Activated CD4-positive, alpha-beta T cell treated with anti-CD3 and anti-CD28 coated beads, Interleukin-2, amount 50 U/mL, for 1 hour (primary cell): ENCODE measurements around the gene PRKN.
"Not testable (repeated sequence)": the region's sequence is repeated elsewhere in the genome, so short reads cannot be mapped to it uniquely, and the experiment has no call there.

Experiments
- DNase-seq: peaks from one replicate; pipeline ENCODE4 v3.0.0-alpha.2; 2020

The PRKN gene

DNA sequence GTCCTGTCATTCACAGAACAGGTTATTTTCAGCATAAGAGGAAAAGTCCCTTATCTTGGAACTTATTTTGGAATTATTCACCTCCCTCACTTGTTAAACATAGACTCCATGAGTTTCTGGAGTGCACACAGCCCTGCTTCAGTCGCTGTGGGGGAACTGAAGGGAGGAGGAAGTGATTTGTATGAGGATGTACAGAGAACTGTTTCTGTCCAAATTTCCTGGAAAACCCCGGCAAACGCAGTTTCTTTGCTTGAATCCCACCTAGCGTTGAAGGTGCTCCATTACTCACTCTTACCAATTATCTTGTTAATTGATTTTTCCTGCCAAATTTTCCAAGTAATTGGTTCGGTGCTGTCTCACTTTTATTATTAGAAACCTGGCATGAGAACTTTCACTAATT, 1375.7 kb downstream of the PRKN start:
- no peak for DNase-seq

DNA sequence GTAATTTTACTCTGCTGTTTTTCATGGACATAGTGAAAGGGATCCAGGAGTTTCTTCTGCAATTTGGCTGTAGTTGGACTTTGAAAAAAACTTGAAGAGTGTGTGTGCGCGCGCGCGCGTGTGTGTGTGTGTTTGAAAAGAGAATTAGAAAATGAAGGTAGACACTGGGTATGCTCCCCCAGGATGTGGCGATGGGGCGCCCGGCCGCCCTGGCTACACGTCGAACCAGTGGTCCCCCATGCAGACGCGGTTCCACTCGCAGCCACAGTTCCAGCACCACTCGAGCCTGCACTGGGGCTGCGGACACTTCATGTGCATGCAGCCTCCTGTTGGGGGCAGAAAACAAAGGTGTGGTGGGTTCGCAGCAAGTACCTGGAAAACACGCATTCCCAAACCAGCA, 1377.7 kb downstream of the PRKN start:
- no peak for DNase-seq

DNA sequence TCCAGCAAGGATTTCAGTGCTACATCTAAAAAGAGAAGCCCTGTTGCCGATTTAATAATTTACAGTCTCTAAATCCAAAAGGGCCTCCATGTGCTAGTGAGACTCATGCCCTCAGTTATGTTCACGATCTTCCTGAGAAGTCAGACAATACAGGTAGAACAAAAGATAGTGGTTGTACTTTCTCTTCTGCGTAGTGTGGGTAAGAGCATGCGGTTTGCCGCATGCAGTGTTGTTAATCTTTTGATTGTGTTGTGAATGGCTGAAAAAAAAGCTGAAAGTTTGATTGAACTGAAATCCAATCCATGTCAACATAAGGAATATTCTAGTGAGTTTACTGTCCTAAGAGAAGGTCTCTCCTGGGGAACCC, 1379.0 kb downstream of the PRKN start:
- no peak for DNase-seq

DNA sequence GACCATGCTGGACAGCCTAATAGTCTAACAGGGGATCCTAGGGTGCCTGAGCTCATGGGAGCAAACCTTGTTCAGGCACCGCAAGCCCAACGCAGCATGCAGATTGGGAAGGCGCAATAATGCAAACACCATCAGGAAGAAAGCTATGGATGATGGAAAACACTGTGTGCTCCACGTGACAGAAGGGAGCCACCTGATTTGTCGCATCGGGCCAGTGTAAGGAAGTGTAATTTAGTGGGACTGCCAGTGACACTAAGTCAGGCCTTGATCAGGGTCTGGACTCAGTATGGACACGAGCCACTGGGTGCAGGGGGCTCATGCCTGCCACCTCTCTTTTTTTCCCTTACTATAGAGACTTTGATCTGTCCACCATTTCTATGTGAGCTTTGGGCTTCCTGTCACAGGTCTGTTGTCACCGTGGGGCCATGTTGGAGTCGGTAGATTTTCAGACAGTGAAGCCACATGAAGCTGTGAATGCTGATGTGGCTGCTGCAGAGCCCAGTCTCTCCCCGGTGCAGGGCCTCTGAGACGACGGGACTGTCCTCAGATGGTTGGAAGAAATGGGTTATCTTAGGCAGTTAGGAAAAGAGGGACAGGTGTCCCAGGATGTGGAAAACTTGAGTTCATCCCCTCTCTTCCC, 1379.5 kb downstream of the PRKN start:
- no peak for DNase-seq

DNA sequence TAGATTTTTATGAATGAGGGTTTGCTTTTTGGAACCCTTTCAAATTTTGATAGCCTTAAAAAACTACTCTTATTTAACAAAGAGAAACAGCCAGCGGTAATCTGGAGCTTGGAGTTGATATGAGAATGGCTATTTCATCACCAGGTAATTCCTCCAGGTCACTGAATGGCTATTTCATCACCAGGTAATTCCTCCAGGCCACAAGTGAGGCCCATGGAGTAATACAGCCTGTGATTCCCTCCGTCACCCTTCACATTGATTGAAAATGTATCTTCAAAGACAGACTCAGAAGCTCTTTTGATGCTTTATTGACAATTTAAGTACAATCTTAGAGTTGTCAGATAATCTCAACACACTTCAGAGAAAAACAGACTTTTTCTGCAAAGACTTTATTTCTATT, 1380.4 kb downstream of the PRKN start:
- DNase-seq: no peak

DNA sequence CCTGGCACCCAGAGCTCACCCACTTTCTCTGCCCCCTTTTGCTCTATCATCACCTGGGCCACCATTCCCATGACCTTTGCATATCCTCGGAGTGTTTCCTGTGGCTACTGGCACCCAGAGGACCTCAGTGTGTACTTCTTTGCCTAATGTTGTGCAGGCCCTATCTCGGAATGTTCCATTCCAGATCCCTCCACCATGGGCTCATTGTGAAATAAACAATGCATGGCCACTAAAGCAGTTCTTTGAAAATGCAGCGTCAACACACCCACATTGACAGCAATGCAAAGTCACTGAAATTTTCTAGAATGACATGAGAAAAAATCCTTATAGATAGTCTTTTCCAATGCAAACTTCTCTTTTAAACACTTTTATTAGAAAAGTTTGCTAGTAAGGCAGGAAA, 1380.8 kb downstream of the PRKN start:
- DNase-seq: no peak

DNA sequence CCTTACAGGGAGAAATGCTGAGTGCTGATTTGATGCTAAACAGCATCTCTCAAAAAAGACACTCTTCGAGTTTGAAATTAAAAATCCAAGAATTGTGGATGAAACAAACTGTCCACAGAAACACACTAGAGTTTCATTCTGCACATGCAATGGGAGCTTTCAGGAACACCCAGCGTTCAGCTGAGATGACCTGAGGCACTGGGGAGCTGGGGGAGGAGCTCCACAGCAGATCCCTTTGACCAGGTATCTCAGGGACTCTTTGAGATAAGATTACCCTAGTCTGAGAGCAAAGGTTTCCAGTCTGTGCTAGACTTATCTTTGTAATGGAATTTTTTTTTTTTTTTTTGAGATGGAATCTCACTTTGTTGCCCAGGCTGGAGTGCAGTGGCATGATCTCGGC, 1382.9 kb downstream of the PRKN start:
- DNase-seq: no peak

DNA sequence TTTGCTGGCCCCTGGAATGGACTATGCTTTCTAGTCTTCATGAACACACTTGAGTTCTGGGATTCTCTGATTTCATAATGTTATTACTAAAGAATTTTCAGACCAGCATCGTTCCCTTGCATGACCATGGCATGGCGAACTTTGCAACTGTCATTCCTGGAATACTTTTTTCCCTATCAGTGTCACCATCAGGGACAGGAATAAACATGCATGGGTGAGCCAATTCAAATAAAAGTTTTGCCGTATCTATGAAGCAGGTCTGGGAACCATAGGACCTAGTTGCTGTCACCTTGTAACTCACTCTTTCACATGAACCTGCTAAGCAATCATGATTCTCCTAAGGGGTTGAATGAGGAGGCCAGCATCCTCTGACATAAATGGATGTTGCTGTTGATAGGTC, 1385.5 kb downstream of the PRKN start:
- DNase-seq: no peak

DNA sequence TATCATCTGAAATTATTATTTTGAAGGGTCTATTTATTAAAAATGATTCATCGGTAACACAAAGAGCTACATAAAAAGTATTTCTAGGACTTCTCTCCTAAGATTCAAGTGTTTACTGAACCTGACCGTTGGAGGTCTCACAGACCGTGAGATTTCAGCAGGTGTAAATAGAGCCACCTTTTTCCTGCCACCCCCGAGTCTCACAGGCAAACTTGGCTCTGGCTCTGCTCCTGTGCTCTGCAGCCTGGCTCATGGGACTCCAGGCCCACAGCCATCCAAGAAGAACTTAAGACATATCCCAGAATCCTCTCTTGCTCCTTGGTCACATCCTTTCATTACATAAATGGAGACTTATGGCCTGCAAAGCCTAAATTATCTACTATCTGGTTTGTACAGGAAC, 1385.9 kb downstream of the PRKN start:
- DNase-seq: no peak

DNA sequence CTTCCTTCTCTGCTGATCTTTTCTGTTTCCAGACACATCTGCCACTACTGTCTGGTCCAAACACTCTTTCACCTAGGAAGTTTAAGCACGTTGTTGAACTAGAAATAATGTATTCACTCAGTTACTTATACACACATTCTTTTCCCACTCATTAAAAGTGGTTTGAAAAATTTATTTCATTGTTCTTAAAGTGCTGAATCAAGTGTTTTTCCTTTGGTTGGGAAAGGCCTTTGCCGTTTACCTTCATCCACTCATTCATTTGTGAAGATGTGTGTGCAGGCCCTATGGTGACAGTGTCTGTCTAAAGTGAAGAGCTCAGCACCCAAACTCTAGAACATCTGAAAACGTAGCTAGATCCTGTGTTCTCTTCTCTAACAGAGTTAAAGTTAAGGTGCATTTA, 1389.6 kb downstream of the PRKN start:
- no peak for DNase-seq

DNA sequence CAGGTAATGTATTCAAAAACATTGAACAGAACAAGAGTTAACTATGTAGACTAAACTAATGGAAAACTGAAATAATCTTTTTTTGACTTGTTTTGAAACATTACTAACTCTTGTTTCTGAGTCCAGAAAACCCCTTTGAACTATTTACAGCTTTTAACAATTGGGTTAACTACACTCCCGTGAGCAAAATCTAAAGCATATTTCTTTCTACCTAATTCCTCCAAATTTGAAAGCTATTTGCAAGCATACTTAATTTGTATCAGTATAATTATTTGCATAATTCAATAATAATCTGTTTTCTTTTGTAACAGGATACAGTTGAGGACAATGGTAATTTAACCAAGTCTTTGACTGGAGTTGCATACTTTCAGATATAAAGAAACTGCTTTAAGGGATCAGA, 1391.1 kb downstream of the PRKN start:
- DNase-seq: no peak

DNA sequence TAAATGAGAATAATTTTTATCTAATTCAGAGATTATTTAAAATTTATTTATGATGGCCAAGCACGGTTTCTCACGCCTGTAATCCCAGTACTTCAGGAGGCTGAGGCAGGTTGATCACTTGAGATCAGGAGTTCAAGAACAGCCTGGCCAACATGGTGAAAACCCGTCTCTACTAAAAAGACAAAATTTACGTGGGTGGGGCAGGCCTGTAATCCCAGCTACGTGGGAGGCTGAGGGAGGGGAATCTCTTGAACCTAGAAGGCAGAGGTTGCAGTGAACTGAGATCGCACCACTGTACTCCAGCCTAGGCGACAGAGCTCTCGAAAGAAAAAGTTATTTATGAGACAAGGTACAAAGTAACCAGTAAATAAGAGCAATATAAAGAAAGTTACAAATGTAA, 1394.2 kb downstream of the PRKN start:
- no peak for DNase-seq

DNA sequence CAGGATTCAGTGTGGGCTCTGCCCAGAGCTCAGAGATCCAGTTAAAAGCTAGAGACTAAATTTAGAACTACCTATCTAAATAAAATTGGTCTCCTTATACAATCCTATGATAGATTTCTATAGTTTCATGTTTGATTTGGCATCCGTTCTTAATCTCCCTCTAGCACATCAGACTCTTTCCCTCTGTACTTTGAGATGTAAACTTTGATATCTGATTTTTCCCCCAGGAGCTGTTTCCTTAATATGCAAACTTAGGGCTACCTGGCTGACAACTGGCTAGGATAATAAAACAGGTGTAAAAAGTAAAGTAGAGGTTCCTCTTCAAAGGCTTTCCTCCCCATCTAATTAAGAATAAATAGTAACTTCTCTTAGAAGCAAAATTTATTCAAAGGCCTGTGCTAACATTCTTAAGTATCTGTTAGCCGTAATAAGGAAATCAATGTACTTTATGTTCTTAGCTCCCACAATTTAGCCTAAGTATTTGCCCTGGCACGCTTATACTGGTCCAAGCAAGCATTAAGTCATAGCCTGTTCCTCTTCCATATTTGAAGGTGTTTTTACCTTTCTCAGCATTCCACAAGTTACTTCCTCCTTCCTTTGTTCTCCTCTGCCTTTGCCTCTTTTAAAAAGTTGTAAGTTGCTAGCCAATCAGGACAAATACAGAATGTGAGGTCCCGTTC, 1396.0 kb downstream of the PRKN start:
- DNase-seq: not testable (repeated sequence)

DNA sequence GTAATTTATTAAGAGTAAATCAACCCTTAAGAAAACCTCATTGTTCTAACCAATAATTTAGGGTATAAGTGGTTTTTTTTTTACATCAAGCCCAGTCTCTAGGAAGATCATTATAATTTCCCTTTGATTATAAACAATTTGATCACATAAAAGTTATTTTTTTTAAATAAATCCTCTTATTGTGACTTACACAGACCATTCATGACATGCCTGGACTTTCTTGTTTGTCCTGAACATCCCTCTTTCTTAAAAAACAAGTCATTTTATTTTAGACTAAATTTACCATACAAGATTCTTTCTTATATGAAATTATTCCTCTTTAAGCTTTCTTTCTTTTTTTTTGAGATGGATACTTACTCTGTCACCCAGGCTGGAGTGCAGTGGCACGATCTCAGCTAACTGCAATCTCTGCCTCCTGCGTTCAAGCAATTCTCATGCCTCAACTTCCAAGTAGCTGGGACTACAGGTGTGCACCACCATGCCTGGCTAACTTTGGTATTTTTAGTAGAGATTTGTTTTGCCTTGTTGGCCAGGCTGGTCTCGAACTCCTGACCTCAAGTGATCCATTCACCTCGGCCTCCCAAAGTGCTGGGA, 1400.1 kb downstream of the PRKN start:
- no peak for DNase-seq

DNA sequence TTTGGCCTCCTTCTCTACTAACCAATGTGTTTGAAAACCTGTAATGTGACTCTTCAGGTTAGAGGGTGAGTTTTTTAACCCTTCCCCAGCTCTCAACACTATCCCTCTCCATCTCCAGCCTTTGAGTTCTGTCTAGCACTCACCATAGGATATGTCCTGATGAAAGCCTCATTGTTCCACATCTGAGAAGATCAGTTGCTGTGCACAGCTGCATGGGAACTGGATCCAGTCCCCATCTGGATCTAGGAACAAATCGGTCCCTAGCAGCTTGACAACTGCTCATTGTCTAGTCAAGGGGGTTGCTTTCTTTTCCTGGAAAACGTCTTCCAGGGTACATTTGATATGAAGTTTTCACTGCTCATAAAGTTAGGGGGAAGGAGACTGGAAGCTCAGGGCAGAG, 1408.3 kb downstream of the PRKN start:
- no peak for DNase-seq

DNA sequence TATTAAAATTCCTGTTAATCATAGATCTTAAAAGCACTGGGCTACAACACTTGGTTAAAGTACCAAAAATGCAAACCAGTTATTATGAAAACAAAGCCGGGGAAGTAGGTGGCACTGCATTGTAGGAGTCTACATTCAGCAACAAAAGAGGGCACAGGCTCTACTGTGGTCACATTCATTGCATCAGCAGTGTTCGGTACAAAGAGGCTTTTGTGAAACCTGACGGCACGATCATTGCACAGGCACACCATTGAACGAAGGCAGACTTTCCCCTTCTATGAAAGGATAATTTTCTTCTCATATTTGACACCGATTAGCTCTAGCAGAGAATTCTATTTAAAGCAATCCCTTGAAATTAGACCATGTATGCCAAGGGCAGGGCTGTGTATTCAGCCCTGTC, 1409.1 kb downstream of the PRKN start:
- no peak for DNase-seq

DNA sequence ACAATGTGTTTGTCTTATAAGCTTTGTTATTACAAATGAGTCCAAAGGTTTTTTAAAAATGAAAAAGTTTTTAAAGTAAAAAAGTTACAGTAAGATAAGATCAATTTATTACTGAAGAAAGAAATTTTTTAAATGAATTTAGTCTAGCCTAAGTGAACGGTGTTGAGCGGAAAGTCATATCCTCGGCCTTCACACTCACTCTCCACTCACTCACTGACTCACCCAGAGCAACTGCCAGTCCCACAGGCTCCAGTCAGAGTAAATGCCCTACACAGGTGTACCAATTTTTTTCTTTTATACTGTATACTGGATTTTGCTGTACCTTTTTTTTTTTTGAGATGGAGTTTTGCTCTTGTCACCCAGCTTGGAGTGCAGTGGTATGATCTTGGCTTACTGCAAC, 1411.0 kb downstream of the PRKN start:
- DNase-seq: no peak

DNA sequence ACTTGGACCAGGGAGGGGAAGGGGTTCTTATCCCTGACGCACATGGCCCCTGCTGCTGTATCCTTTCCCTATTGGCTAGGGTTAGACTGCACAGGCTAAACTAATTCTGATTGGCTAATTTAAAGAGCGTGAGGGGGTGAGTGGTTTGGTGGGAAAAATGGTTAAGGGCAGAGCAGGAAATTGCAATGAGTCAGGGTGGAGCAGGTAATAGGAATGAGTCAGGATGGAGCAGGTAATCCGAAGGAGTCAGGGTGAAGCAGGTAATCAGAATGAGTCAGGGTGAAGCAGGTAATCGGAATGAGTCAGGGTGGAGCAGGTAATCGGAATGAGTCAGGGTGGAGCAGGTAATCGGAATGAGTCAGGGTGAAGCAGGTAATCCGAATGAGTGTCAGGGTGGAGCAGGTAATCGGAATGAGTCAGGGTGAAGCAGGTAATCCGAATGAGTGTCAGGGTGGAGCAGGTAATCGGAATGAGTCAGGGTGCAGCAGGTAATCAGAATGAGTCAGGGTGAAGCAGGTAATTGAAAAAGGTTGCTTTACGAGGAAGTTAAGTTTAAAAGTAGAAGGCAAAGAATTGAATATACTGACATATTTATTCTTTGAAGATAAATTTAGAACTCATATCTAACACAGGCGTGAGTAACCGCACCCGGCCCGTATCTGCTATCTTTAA, 1412.2 kb downstream of the PRKN start:
- not testable (repeated sequence) for DNase-seq

DNA sequence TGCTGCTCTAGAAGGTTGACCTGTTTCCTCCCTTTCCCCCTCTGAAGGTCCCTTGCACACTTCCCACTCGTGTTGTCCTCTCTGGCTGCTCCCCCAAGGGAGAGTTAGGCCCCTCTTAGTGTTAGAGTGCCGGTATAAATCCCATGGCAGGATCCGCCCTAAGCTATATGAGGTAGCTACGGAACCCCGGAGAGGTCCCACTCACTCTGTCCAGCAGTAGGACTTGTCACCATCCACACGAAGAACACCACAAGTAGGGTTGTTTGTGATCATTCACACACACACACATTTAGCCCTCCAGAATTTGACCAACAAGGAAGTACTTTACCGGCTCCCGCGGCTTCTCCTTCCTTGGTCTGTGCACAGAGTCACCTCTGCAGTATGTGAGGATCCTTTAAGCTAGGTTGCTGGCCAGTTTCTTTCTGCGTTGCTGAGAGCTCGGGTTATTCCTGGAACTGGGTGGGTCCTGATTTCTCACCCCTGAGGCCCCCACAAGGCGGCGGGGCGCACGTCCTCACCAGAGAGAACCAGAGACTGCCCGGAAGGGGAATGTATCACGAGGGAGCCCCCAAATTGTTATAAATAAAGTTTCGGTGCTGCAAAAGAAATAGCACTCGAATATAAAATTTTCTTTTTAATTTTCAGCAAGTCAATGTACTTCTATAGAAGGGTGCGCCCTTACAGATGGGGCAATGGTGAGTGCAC, 1412.9 kb downstream of the PRKN start:
- DNase-seq: not testable (repeated sequence)

DNA sequence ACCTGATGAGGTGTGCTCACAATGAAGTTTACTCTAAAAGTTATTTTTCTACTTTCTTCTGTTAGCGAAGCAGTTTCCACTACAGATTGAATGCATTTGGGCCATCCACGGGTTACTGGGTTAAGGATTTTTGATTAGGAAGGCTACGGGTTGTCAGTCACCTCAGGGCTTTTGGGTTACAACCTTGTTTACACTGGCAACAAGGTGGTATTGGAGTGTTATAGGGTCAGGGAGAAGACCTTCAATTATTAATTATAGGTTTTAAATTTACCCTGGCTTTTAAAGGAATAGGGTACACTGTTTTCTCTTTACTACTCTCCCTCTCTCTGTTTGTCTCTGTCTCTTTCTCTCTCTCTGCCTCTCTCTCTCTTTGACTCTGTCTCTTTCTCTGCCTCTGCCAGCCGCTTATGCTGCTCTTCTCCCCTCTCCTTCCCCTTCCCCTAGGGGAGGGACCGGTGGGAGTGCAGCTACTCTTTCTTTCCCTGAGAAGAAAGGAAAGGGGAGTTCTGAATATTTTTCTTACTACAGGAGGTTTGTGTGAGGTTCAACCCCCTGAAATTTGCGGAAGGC, 1413.5 kb downstream of the PRKN start:
- DNase-seq: no peak

DNA sequence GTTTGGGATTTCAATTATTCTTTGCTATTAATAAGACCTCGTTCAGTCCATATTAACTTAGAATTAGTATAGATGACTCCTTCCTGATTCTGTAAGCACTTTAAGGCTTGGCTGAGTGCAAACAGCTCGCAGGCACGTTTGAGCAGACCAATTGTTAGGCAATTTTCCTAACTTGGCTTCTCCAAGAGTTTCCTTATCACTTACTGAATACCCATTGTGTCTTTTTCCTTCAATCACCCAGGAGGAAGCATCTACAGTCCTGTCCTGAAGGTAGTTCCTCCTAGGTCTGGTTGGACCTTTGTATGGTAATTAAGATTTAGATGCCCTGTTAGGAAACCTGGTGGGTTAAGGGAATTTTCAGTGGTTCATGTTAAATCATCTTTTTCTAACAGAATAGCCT, 1414.1 kb downstream of the PRKN start:
- DNase-seq: not testable (repeated sequence)

DNA sequence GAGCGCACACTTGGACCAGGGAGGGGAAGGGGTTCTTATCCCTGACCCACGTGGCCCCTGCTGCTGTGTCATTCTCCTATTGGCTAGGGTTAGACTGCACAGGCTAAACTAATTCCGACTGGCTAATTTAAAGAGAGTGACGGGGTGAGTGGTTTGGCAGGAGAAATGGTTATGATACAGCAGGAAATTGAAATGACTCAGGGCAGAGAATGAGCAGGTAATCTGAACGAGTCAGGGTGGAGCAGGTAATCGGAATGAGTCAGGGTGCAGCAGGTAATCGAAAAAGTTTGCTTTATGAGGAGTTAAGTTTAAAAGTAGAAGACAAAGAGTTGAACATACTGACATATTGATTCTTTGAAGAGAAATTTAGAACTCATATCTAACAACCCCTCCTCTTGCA, 1417.8 kb downstream of the PRKN start:
- not testable (repeated sequence) for DNase-seq

DNA sequence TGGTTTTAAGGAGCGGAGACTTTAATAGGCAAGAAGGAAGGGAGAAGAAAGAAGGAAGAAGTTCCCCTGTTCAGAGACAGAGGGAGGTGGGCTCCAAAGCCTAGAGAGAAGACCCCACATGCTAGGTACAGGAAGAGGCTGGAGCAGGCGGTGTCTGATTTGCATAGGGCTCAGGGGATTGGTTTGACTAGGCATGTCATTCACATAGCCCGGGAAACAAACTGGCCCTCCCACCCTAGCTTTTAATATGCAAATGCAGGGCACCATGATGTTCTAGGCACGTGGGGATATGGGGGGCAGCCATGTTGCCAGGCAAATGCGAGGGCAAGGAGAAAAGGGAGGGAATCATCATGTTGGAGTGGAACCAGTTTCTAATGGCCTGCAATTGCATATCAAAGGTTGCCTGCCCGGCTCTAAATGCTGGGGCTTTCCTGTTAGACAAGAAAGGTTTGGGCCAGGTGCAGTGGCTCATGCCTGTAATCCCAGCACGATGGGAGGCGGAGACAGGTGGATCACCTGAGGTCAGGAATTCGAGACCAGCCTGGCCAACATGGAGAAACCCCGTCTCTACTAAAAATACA, 1419.4 kb downstream of the PRKN start:
- no peak for DNase-seq
